GM12864 (cell line): ENCODE results near the gene YAE1.

Experiments
- DNase-seq: peaks from one replicate; pipeline ENCODE4 v3.0.0-alpha.2; 2011; ENCODE audit warnings: low read depth
- H3K4me3 ChIP-seq: 2 replicates; pipeline ENCODE4 v1.5.1; 2011; ENCODE audit warnings: mild to moderate bottlenecking, low read depth, low read length, control low read depth
- TF ChIP-seq, protein P1 (sequence below): IDR thresholded peaks from 2 replicates; pipeline ENCODE4 v1.5.1; 2011; ENCODE audit warnings: low read depth, mild to moderate bottlenecking, moderate library complexity, low read length, control low read depth, inconsistent platforms; ENCODE audit errors: missing control alignments

YAE1 gene

DNA sequence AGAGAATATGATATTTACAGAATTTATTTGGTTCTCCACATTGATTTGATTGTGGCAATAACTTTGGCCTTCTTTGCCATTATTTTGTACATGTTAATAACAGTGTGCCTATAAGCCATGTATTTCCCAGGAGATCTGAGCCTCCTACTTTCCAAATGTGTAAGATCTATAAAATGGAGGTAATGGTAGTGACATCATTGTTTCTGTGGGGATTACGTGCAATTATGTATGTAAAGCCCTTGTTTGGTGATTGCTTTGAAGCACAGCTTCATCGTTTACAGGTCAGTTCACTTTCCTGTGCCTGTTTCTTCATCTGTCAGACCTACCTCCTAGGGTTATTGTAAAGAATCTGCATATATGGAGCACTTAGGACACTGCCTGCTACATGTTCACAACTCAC lies 17.3 kb downstream of the YAE1 start:
- no peak for DNase-seq
- no peak overlapping the region for H3K4me3 ChIP-seq

DNA sequence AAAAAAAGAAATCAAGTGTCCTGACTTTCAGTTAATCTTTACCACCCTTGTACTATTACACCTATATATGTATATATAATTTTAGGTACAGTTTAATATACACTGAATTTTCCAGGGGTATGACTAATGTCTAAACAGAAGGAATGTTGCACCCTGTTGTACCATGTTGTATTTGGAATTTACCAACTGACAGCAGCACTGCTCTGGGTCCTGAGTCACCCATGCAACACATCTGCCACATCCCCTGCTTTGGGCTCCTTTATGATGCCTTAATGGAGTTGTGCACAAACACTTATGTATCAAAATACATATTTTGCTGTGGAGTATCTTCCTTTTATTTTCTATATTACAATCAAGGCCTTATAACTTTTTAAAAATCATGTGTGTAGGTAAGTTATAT lies 21.2 kb downstream of the YAE1 start:
- no peak for DNase-seq
- no peak overlapping the region for H3K4me3 ChIP-seq
- TF ChIP-seq, protein P1, sequence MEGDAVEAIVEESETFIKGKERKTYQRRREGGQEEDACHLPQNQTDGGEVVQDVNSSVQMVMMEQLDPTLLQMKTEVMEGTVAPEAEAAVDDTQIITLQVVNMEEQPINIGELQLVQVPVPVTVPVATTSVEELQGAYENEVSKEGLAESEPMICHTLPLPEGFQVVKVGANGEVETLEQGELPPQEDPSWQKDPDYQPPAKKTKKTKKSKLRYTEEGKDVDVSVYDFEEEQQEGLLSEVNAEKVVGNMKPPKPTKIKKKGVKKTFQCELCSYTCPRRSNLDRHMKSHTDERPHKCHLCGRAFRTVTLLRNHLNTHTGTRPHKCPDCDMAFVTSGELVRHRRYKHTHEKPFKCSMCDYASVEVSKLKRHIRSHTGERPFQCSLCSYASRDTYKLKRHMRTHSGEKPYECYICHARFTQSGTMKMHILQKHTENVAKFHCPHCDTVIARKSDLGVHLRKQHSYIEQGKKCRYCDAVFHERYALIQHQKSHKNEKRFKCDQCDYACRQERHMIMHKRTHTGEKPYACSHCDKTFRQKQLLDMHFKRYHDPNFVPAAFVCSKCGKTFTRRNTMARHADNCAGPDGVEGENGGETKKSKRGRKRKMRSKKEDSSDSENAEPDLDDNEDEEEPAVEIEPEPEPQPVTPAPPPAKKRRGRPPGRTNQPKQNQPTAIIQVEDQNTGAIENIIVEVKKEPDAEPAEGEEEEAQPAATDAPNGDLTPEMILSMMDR = no peak

More for the DNA sequence above, 17.3 kb downstream of the YAE1 start:
- TF ChIP-seq, protein P1 = no peak

DNA sequence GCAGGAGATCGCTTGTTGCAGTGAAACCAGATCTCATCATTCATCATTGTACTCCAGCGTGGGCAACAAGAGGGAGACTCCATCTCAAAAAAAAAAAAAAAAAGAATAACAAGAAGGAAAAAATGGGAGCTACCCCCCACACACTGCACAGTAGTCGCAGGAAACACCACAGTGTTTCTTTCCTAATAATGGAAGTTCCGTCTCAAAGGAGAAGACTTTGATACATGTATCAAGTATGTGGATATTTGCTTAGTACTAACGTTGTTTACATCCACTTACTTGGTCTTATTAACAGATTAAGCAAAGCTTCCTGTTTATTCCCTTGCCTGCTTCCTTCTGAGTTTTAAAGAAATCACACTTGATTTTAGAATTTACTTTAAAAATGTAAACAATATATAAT lies 22.2 kb downstream of the YAE1 start:
- TF ChIP-seq, protein P1 = no peak
- no peak for DNase-seq
- no peak overlapping the region for H3K4me3 ChIP-seq

DNA sequence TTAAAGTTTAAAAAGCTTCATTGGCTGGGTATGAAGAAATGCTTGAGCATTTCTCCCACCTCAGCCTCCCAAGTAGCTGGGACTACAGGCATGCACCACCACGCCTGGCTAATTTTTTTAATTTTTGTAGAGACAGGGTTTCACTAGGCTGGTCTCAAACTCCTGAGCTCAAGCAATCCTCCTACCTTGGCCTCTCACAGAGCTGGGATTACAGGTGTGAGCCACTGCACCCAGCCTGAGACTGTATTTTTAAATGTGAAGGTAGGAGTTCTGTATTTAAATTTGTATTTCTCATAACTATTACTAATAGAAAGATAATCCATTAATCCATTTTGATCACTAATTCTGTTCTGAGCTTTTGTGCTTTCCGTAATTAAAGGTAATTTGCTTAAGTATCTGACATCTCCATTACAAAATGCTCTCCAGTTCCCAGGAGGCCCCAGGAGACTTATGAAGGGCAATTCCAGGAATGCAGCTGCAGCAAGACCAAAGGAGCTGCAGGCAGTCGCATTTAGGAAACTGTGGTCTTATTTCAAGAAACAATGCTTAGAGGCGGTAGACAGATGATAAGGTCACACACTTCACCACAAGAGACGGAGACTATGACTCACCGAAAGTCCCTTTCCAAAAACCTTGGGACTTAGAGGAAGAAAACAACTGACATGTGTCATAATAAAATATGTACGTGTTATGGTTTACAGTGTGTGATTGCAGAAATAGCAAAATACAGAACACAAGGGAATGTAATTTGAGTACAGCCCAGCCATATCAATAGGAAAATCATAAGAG lies 23.3 kb downstream of the YAE1 start:
- DNase-seq = no peak
- no peak overlapping the region for H3K4me3 ChIP-seq

DNA sequence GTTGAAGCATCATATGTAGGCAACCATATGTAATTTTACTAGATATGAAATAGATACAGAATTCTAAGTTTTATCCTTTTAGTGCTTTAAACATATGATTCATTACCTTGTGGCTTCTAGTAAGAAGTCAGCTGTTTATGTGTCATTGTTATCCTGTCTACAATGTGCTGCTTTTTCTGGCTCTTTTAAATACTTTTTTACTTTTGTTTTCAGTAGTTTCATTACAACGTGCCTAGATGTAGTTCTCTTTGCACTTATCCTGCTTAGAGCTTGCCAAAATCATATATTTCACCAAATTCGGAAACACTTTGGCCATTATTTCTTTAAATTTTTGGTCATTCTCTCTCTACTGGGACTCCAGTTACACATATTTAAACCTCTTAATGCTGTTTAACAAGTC lies 26.4 kb downstream of the YAE1 start:
- TF ChIP-seq, protein P1 = no peak
- DNase-seq = no peak

More for the DNA sequence above, 23.3 kb downstream of the YAE1 start:
- TF ChIP-seq, protein P1 = no peak

DNA sequence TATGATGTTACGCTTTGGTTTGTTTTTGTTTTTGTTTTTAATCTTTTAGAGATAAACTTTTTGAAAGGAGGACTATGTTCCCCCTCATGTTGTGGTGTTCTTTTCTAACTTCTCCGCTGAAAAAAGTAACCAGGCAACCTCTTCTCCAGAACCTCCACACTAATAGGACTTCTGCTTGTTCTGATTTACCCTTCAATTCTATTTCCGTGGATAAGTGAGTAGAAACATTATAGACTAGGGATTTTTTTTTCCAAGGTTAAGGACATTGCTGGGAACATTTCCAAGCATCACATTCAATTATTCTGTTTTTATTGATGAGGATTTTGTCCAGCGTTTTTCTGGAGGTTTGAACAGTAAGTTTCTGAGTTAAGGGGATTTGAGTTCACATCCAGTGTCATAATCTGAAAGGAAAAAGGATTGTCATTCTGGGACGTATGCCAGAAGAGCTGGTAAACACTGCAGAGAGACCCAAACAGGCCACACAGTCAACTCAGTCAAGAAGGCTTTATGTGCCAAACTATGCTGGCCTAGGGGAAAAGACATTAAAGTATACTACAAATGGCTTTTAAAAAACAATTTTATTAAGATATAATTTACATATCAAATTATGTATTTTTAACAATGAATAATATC lies 28.9 kb downstream of the YAE1 start:
- DNase-seq = no peak
- H3K4me3 ChIP-seq = no peak overlapping the region
- TF ChIP-seq, protein P1 = no peak

More for the DNA sequence above, 26.4 kb downstream of the YAE1 start:
- no peak overlapping the region for H3K4me3 ChIP-seq
